HepG2 (cell line): ENCODE results near the gene IMPDH2. TPM values are rescaled to one million over a fixed set of nuclear protein-coding genes. Genes with fewer than 3 reads are reported as not detected.

Source experiments
- ATF7 ChIP-seq, 2 experiments: fragments of 450-650 bp in 1 of 2; sonication (generic) in 1 of 2; formaldehyde crosslinking in 1 of 2; IDR thresholded peaks; 2 replicates each; pipeline versions ENCODE4 v1.4.0 to v1.6.1; 2016 to 2020; ENCODE audit warnings: antibody characterized with exemption in 1 of 2, mild to moderate bottlenecking in 1 of 2, missing genetic modification reagents in 1 of 2
- GTF3A ChIP-seq: sonication (generic); formaldehyde crosslinking; conservative IDR thresholded peaks from 2 replicates; pipeline ENCODE4 v1.4.0; 2020; ENCODE audit warnings: mild to moderate bottlenecking, missing genetic modification reagents
- HNRNPLL ChIP-seq: fragments of 200-400 bp; formaldehyde crosslinking; IDR thresholded peaks from 2 replicates; pipeline ENCODE4 v1.6.1; 2017; ENCODE audit warnings: mild to moderate bottlenecking, low read depth, low read length; ENCODE audit not compliant: poor library complexity, severe bottlenecking
- NR2F6 ChIP-seq, 2 experiments: IDR thresholded peaks; 2 replicates each; pipeline ENCODE4 v1.6.1; 2016; ENCODE audit warnings: antibody characterized with exemption in 1 of 2, mild to moderate bottlenecking in 1 of 2
- SETDB1 ChIP-seq: sonication (generic); formaldehyde crosslinking; IDR thresholded peaks from 2 replicates; pipeline ENCODE4 v1.5.1; 2020; ENCODE audit warnings: missing genetic modification reagents, mild to moderate bottlenecking, borderline replicate concordance
- YY1 ChIP-seq: IDR thresholded peaks from 2 replicates; pipeline ENCODE4 v1.6.1; 2011; ENCODE audit warnings: low read length, low read depth, moderate library complexity, mild to moderate bottlenecking; ENCODE audit not compliant: insufficient read depth, insufficient replicate concordance
- ZNF564 ChIP-seq: sonication (generic); formaldehyde crosslinking; IDR thresholded peaks from 2 replicates; pipeline ENCODE4 v1.8.1; 2023; ENCODE audit warnings: mild to moderate bottlenecking, missing genetic modification reagents
- ZNF747 ChIP-seq: sonication (generic); formaldehyde crosslinking; IDR thresholded peaks from 2 replicates; pipeline ENCODE4 v1.8.1; 2023; ENCODE audit warnings: missing genetic modification reagents, mild to moderate bottlenecking, borderline replicate concordance
- polyA plus RNA-seq, 8 experiments: library from polyadenylated mRNA; depleted of rRNA in 3 of 8; stranded (reverse) in 7 of 8; unstranded in 1 of 8; fragments of >200 nt; fragmentation: Illumina TruSeq in 4 of 8; extraction: Trizol in 4 of 8; gene quantifications; 2 replicates each; pipeline versions ENCODE4 v1.2.1 to v1.2.3, GENCODE V29; 2011 to 2016; ENCODE audit warnings: low read depth in 4 of 8, missing spikeins in 1 of 8, mixed read lengths in 1 of 8; ENCODE audit not compliant: insufficient read depth in 1 of 8
- total RNA-seq, 5 experiments: library from RNA; depleted of rRNA; stranded (reverse); fragments of >200 nt; fragmentation: Illumina TruSeq; extraction: Trizol; gene quantifications; 2 replicates each; pipeline ENCODE4 v1.2.3, GENCODE V29; 2016; ENCODE audit warnings: low read depth in 1 of 5
- TF ChIP-seq, protein P1 (sequence below): sonication (generic); formaldehyde crosslinking; IDR thresholded peaks from 2 replicates; pipeline ENCODE4 v1.5.1; 2020; ENCODE audit warnings: missing genetic modification reagents, mild to moderate bottlenecking, borderline replicate concordance
- TF ChIP-seq, protein P2 (sequence below): sonication (generic); IDR thresholded peaks from 2 replicates; pipeline ENCODE4 v1.6.1; 2016; ENCODE audit warnings: low read depth, borderline replicate concordance
- TF ChIP-seq, protein P3 (sequence below): sonication (generic); formaldehyde crosslinking; IDR thresholded peaks from 2 replicates; pipeline ENCODE4 v1.4.0; 2020; ENCODE audit warnings: low read depth, missing genetic modification reagents
- TF ChIP-seq, protein P4 (sequence below): sonication (generic); formaldehyde crosslinking; IDR thresholded peaks from 2 replicates; pipeline ENCODE4 v1.4.0; 2020; ENCODE audit warnings: missing genetic modification reagents
- TF ChIP-seq, protein P5 (sequence below): sonication (generic); formaldehyde crosslinking; IDR thresholded peaks from 2 replicates; pipeline ENCODE4 v1.4.0; 2020; ENCODE audit warnings: mild to moderate bottlenecking, missing genetic modification reagents

IMPDH2 gene
- total and polyA plus RNA-seq, 2 of the 13 experiments (the other 11 are each of a cell fraction or from before 2014, with no cell fraction given): 248 to 260 TPM

DNA sequence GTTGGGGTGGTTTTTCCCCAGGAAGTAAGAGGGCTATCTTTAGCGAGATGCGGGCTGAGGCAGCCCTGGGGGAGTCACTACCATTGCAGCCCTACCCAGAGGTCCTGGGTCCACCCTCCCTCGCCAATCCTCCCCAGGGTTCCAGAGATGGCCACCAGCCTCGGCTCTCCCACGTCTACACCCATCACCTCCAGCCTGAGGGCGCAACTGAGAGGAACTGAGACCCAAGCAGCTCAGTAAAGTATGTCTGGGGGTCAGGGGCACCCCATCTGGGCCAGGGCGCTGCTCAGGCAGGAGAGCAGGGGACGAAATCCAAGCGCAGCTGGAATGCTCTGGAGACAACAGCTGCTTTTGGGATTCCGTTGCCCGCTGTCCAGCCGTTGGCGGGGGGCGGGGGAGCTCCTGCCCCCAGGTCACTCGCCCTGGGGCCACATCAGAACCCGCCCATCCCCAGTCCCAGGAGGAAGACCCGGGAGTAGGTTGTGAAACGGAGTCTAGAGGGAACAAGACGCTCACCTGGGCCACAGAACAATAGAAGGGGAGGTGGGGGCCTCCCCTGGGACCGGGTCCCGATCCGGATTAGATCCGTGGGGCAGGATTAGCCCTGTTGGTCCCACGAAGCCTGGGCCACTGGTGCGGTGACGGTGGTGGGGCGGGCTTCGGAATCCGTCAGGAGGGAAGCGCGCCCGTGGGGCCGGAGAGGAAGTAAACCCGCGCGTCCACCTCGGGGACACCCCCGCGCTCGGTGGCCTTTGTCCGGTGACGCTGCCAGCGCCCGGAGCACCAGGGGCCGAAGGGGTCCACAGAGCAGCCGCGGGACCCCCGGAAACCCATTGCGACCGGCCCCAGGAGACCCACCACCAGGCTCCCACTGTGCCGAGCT, 8.6 kb downstream of the IMPDH2 start (continued):
- TF ChIP-seq ATF7 (IDR thresholded peaks at IDR 0.05) (no peak), ATF7 (CRISPR knock-in tag; IDR thresholded peaks at IDR 0.05) (0 out of 2 replicates have a peak, but pooled peaks have one; percentile 31), YY1 (peak; percentile 7), GTF3A (CRISPR knock-in tag) (no peak; the same call in 1 of the 2 replicates), SETDB1 (CRISPR knock-in tag) (no peak), ZNF747 (CRISPR knock-in tag) (peak; percentile 46), HNRNPLL (no peak), NR2F6 (IDR thresholded peaks at IDR 0.05) (0 out of 2 replicates have a peak, but pooled peaks have one; percentile 37), NR2F6 (CRISPR knock-in tag; IDR thresholded peaks at IDR 0.05) (0 out of 2 replicates have a peak, but pooled peaks have one; percentile 19), ZNF564 (0 out of 2 replicates have a peak, but pooled peaks have one; percentile 31)
- TF ChIP-seq, protein P1, sequence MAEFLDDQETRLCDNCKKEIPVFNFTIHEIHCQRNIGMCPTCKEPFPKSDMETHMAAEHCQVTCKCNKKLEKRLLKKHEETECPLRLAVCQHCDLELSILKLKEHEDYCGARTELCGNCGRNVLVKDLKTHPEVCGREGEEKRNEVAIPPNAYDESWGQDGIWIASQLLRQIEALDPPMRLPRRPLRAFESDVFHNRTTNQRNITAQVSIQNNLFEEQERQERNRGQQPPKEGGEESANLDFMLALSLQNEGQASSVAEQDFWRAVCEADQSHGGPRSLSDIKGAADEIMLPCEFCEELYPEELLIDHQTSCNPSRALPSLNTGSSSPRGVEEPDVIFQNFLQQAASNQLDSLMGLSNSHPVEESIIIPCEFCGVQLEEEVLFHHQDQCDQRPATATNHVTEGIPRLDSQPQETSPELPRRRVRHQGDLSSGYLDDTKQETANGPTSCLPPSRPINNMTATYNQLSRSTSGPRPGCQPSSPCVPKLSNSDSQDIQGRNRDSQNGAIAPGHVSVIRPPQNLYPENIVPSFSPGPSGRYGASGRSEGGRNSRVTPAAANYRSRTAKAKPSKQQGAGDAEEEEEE (CRISPR knock-in tag): 0 out of 2 replicates have a peak, but pooled peaks have one; percentile 81
- TF ChIP-seq, protein P2, sequence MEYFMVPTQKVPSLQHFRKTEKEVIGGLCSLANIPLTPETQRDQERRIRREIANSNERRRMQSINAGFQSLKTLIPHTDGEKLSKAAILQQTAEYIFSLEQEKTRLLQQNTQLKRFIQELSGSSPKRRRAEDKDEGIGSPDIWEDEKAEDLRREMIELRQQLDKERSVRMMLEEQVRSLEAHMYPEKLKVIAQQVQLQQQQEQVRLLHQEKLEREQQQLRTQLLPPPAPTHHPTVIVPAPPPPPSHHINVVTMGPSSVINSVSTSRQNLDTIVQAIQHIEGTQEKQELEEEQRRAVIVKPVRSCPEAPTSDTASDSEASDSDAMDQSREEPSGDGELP: peak; percentile 75; the same call in 1 of the 2 replicates
- TF ChIP-seq, protein P3, sequence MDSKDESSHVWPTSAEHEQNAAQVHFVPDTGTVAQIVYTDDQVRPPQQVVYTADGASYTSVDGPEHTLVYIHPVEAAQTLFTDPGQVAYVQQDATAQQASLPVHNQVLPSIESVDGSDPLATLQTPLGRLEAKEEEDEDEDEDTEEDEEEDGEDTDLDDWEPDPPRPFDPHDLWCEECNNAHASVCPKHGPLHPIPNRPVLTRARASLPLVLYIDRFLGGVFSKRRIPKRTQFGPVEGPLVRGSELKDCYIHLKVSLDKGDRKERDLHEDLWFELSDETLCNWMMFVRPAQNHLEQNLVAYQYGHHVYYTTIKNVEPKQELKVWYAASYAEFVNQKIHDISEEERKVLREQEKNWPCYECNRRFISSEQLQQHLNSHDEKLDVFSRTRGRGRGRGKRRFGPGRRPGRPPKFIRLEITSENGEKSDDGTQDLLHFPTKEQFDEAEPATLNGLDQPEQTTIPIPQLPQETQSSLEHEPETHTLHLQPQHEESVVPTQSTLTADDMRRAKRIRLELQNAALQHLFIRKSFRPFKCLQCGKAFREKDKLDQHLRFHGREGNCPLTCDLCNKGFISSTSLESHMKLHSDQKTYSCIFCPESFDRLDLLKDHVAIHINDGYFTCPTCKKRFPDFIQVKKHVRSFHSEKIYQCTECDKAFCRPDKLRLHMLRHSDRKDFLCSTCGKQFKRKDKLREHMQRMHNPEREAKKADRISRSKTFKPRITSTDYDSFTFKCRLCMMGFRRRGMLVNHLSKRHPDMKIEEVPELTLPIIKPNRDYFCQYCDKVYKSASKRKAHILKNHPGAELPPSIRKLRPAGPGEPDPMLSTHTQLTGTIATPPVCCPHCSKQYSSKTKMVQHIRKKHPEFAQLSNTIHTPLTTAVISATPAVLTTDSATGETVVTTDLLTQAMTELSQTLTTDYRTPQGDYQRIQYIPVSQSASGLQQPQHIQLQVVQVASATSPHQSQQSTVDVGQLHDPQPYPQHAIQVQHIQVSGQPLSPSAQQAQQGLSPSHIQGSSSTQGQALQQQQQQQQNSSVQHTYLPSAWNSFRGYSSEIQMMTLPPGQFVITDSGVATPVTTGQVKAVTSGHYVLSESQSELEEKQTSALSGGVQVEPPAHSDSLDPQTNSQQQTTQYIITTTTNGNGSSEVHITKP (CRISPR knock-in tag): peak; percentile 24
- TF ChIP-seq, protein P4, sequence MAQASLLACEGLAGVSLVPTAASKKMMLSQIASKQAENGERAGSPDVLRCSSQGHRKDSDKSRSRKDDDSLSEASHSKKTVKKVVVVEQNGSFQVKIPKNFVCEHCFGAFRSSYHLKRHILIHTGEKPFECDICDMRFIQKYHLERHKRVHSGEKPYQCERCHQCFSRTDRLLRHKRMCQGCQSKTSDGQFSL: no peak
- TF ChIP-seq, protein P5, sequence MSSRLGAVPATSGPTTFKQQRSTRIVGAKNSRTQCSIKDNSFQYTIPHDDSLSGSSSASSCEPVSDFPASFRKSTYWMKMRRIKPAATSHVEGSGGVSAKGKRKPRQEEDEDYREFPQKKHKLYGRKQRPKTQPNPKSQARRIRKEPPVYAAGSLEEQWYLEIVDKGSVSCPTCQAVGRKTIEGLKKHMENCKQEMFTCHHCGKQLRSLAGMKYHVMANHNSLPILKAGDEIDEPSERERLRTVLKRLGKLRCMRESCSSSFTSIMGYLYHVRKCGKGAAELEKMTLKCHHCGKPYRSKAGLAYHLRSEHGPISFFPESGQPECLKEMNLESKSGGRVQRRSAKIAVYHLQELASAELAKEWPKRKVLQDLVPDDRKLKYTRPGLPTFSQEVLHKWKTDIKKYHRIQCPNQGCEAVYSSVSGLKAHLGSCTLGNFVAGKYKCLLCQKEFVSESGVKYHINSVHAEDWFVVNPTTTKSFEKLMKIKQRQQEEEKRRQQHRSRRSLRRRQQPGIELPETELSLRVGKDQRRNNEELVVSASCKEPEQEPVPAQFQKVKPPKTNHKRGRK (CRISPR knock-in tag): no peak
